Esophagus muscularis mucosa (tissue), 3 donors: ENCODE data around the gene KATNB1.

Source experiments
- CTCF ChIP-seq, 3 experiments: fragments of 200-600 bp in 2 of 3; fragments of 450-650 bp in 1 of 3; sonication (generic) in 2 of 3; IDR thresholded peaks; one replicate each; pipeline ENCODE4 v1.5.1; 2017 to 2019; ENCODE audit warnings: antibody characterized with exemption in 3 of 3, mild to moderate bottlenecking in 2 of 3, moderate library complexity in 1 of 3
- POLR2A ChIP-seq: fragments of 450-650 bp; IDR thresholded peaks from one replicate; pipeline ENCODE4 v1.6.1; 2017; ENCODE audit warnings: antibody characterized with exemption, moderate library complexity, mild to moderate bottlenecking, low read depth
- POLR2AphosphoS5 ChIP-seq, 2 donors: sonication (generic); formaldehyde crosslinking; IDR thresholded peaks; one replicate each; pipeline ENCODE4 v1.6.1; 2017; ENCODE audit warnings: antibody characterized with exemption in 2 of 2

- no peak for TF ChIP-seq POLR2A
- no peak for TF ChIP-seq POLR2AphosphoS5 (IDR thresholded peaks at IDR 0.05)
- TF ChIP-seq CTCF (IDR thresholded peaks at IDR 0.05) = no peak
These were observed 12.4 kb upstream of the KATNB1 start for GRCh38 chr16:57723170-57723569.
